K562 (cell line): ENCODE measurements around the gene THOC7. TPM values are rescaled to one million over a fixed set of nuclear protein-coding genes. Genes with fewer than 3 reads are reported as not detected.

Source experiments
- CBX8 ChIP-seq: fragments of 200-600 bp; sonication (generic); IDR thresholded peaks from 2 replicates; pipeline ENCODE4 v1.6.1; 2012; ENCODE audit warnings: borderline replicate concordance, mixed run types, low read depth, mild to moderate bottlenecking, moderate library complexity, mixed read lengths, low read length, control low read depth, inconsistent platforms; ENCODE audit not compliant: poor library complexity, severe bottlenecking; ENCODE audit errors: extremely low read depth
- HMGN3 ChIP-seq: IDR thresholded peaks from 2 replicates; pipeline ENCODE4 v1.6.1; 2011; ENCODE audit warnings: borderline replicate concordance, low read depth, mild to moderate bottlenecking, mixed read lengths, low read length; ENCODE audit not compliant: insufficient read length; ENCODE audit errors: extremely low read depth
- IRF1 ChIP-seq: sonication (generic); formaldehyde crosslinking; IDR thresholded peaks from 2 replicates; pipeline ENCODE4 v1.8.0; 2022; ENCODE audit warnings: missing genetic modification reagents, mild to moderate bottlenecking, borderline replicate concordance
- KDM5B ChIP-seq: fragments of 200-600 bp; sonication (generic); IDR thresholded peaks from 2 replicates; pipeline ENCODE4 v1.6.1; 2012; ENCODE audit warnings: low read depth, mild to moderate bottlenecking, moderate library complexity, low read length, control low read depth, inconsistent platforms; ENCODE audit not compliant: insufficient replicate concordance
- MBD1 ChIP-seq: fragments of 250-450 bp; sonication (Bioruptor Pico); IDR thresholded peaks from 2 replicates; pipeline ENCODE4 v1.8.0; 2022; ENCODE audit warnings: inconsistent platforms
- NFYB ChIP-seq: IDR thresholded peaks from 2 replicates; pipeline ENCODE4 v1.6.1; 2011; ENCODE audit warnings: mild to moderate bottlenecking, moderate library complexity; ENCODE audit not compliant: insufficient read length; ENCODE audit errors: extremely low read depth
- TRIM28 ChIP-seq: fragments of 450-650 bp; IDR thresholded peaks from 2 replicates; pipeline ENCODE4 v1.6.1; 2017
- ZNF41 ChIP-seq: fragments of 250-450 bp; sonication (Bioruptor Pico); conservative IDR thresholded peaks from 2 replicates; pipeline ENCODE4 v1.4.0; 2020; ENCODE audit warnings: mild to moderate bottlenecking
- polyA plus RNA-seq, 8 experiments: library from polyadenylated mRNA; depleted of rRNA in 4 of 8; stranded (reverse) in 5 of 8; unstranded in 3 of 8; fragments of >200 nt; fragmentation: Nextera tagmentation in 2 of 8; fragmentation: Illumina TruSeq in 1 of 8; extraction: Ambion mirVana in 2 of 8; extraction: Trizol in 1 of 8; gene quantifications; 2 replicates each; pipeline versions ENCODE4 v1.2.1 to v1.2.3, GENCODE V29; 2011 to 2014; ENCODE audit warnings: inconsistent platforms in 1 of 8, missing spikeins in 1 of 8
- total RNA-seq, 7 experiments: library from RNA; depleted of rRNA in 6 of 7; stranded (reverse); fragments of >200 nt in 6 of 7; fragmentation: Illumina TruSeq in 2 of 7; extraction: Trizol in 2 of 7; gene quantifications; 2 replicates each; pipeline versions ENCODE4 v1.2.1 to v1.2.3, GENCODE V29; 2011 to 2021; ENCODE audit warnings: low replicate concordance in 1 of 7

THOC7 gene
- total and polyA plus RNA-seq, 9 of the 15 experiments (the other 6 are each of a cell fraction or from before 2014, with no cell fraction given) = 56.5 to 129 (median 94.7) TPM

GRCh38 chr3:63819151-63819398 is 44.5 kb downstream of the THOC7 start, which contains the start of gene C3orf49 (continued):
- TF ChIP-seq MBD1 (CRISPR knock-in tag) (no peak), NFYB (no peak), HMGN3 (no peak), TRIM28 (no peak), KDM5B (no peak), CBX8 (no peak), IRF1 (CRISPR knock-in tag) (no peak), ZNF41 (CRISPR knock-in tag) (no peak)
